ENCODE data around the gene SEL1L. TPM values are rescaled to one million over a fixed set of nuclear protein-coding genes. Genes with fewer than 3 reads are reported as not detected.

SEL1L gene
- total RNA-seq, 2 donors from 2014 or later: 57.1 to 71.5 TPM

- H3K4me1 ChIP-seq (ENCODE audit: control insufficient read depth in 1 of 2, low read depth in 2 of 2): peaks cover 0 to 9% of the 10 kb centered on the region in 2 donors
- DNase-seq (ENCODE audit: low spot score): no peak
- H3K4me3 ChIP-seq: no peak overlapping the region
- no peaks in the 10 kb centered on the region for H3K9me3 ChIP-seq
- ATAC-seq (ENCODE audit: insufficient number of reproducible peaks, low FRiP score, low read depth): no peak
- H3K27ac ChIP-seq: no peak overlapping the region
- no peaks in the 10 kb centered on the region for H3K36me3 ChIP-seq
- peak; percentile 62 for TF ChIP-seq CTCF (IDR thresholded peaks at IDR 0.05)
- no peaks in the 10 kb centered on the region for H3K27me3 ChIP-seq (replicated peaks; ENCODE audit: insufficient read depth)
These were observed 32.0 kb upstream of the SEL1L start for GRCh38 chr14:81565441-81566290.

DNA sequence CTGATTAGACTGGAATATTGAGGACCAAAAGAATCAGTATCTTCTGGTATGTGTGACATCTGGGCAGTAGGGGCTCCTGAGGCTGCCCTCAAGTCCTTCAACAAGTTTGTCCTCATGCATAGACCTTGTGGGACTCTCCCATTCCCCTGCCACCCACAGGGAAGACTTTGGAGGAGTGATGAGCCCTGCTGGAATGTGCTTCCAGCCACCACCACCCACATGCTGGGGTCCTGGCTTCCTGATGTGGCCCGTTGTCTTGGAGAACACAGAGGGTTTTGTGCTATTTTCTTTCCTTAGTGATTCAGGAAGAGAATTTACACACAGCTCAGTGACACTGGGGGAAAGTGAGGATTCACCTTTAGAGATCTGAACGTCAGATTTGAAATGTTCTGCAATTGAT, 29.2 kb upstream of the SEL1L start:
- H3K27me3 ChIP-seq (replicated peaks; ENCODE audit: insufficient read depth): no peaks in the 10 kb centered on the region
- DNase-seq (ENCODE audit: low spot score) (no peak), ATAC-seq (ENCODE audit: insufficient number of reproducible peaks, low FRiP score, low read depth) (no peak)
- no peak overlapping the region for H3K27ac ChIP-seq
- H3K4me1 ChIP-seq (ENCODE audit: control insufficient read depth in 1 of 2, low read depth in 2 of 2): peaks cover 0 to 9% of the 10 kb centered on the region in 2 donors
- H3K36me3 ChIP-seq: no peaks in the 10 kb centered on the region
- H3K9me3 ChIP-seq: no peaks in the 10 kb centered on the region
- H3K4me3 ChIP-seq: no peak overlapping the region
- no peak for TF ChIP-seq CTCF (IDR thresholded peaks at IDR 0.05)

- Histone ChIP-seq H3K4me1 (ENCODE audit: control insufficient read depth in 1 of 2, low read depth in 2 of 2) (peaks cover 0 to 3% of the 10 kb centered on the region in 2 donors), H3K27ac (no peak overlapping the region), H3K9me3 (no peaks in the 10 kb centered on the region), H3K27me3 (replicated peaks; ENCODE audit: insufficient read depth) (no peaks in the 10 kb centered on the region), H3K4me3 (no peak overlapping the region), H3K36me3 (no peaks in the 10 kb centered on the region)
- no peak for ATAC-seq (ENCODE audit: insufficient number of reproducible peaks, low FRiP score, low read depth)
- DNase-seq (ENCODE audit: low spot score): no peak
- no peak for TF ChIP-seq CTCF (IDR thresholded peaks at IDR 0.05)
These were observed 27.6 kb upstream of the SEL1L start for GRCh38 chr14:81561084-81561775.

DNA sequence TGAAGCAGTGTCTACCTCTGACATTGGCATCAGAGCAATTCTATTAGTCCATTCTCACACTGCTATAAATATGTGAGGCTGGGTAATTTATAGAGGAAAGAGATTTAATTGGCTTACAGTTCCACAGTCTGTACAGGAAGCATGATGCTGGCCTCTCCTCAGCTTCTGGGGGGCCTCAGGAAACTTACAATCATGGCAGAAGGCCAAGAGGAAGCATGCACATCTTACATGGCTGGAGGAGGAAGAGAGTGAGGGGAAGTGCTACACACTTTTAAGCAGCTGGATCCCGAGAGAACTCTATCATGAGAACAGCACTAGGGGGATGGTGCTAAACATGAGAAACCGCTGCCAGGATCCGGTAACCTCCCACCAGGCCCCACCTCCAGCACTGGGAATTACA, 25.7 kb upstream of the SEL1L start:
- Histone ChIP-seq H3K27ac (no peak overlapping the region), H3K36me3 (no peaks in the 10 kb centered on the region), H3K4me3 (no peak overlapping the region), H3K9me3 (no peaks in the 10 kb centered on the region), H3K4me1 (ENCODE audit: control insufficient read depth in 1 of 2, low read depth in 2 of 2) (no peaks in the 10 kb centered on the region), H3K27me3 (replicated peaks; ENCODE audit: insufficient read depth) (no peaks in the 10 kb centered on the region)
- no peak for DNase-seq (ENCODE audit: low spot score)
- ATAC-seq (ENCODE audit: insufficient number of reproducible peaks, low FRiP score, low read depth): no peak
- TF ChIP-seq CTCF (IDR thresholded peaks at IDR 0.05): no peak

- Histone ChIP-seq H3K4me3 (no peak overlapping the region), H3K27ac (no peak overlapping the region), H3K9me3 (no peaks in the 10 kb centered on the region), H3K27me3 (replicated peaks; ENCODE audit: insufficient read depth) (no peaks in the 10 kb centered on the region), H3K36me3 (no peaks in the 10 kb centered on the region), H3K4me1 (ENCODE audit: control insufficient read depth in 1 of 2, low read depth in 2 of 2) (no peaks in the 10 kb centered on the region)
- TF ChIP-seq CTCF (IDR thresholded peaks at IDR 0.05): no peak
- no peak for ATAC-seq (ENCODE audit: insufficient number of reproducible peaks, low FRiP score, low read depth)
- DNase-seq (ENCODE audit: low spot score): no peak
These were observed 23.5 kb upstream of the SEL1L start for GRCh38 chr14:81557146-81557545.
